SK-N-SH (cell line): ENCODE results near the gene DBH.

Source experiments
- EP300 ChIP-seq, 2 experiments: IDR thresholded peaks; 2 replicates each; pipeline versions ENCODE4 v1.4.0 to v1.6.1; 2012; ENCODE audit warnings: borderline replicate concordance in 1 of 2, low read depth in 1 of 2, low read length in 1 of 2
- EZH2phosphoT487 ChIP-seq: fragments of 200-600 bp; sonication (generic); IDR thresholded peaks from 2 replicates; pipeline ENCODE4 v1.6.1; 2017; ENCODE audit warnings: low read depth, mixed run types, mild to moderate bottlenecking, antibody characterized with exemption, moderate library complexity, borderline replicate concordance
- JUND ChIP-seq: IDR thresholded peaks from 2 replicates; pipeline ENCODE4 v1.4.0; 2012
- RAD21 ChIP-seq: IDR thresholded peaks from 2 replicates; pipeline ENCODE4 v1.6.1; 2012; ENCODE audit warnings: mild to moderate bottlenecking, low read length
- RFX5 ChIP-seq: IDR thresholded peaks from 2 replicates; pipeline ENCODE4 v1.6.1; 2012; ENCODE audit warnings: mild to moderate bottlenecking, improper control_type of control experiment, low read length
- SMC3 ChIP-seq: IDR thresholded peaks from 2 replicates; pipeline ENCODE4 v1.6.1; 2012; ENCODE audit warnings: low read depth, low read length, improper control_type of control experiment
- TEAD4 ChIP-seq: IDR thresholded peaks from 2 replicates; pipeline ENCODE4 v1.4.0; 2012; ENCODE audit warnings: mild to moderate bottlenecking, borderline replicate concordance; ENCODE audit not compliant: insufficient read depth
- TF ChIP-seq, protein P1 (sequence below): IDR thresholded peaks from 2 replicates; pipeline ENCODE4 v1.6.1; 2012; ENCODE audit warnings: mild to moderate bottlenecking, low read depth, low read length, moderate library complexity
- TF ChIP-seq, protein P2 (sequence below): fragments of 200-600 bp; sonication (generic); IDR thresholded peaks from 2 replicates; pipeline ENCODE4 v1.6.1; 2017; ENCODE audit warnings: antibody characterized with exemption, mild to moderate bottlenecking, moderate library complexity

DNA sequence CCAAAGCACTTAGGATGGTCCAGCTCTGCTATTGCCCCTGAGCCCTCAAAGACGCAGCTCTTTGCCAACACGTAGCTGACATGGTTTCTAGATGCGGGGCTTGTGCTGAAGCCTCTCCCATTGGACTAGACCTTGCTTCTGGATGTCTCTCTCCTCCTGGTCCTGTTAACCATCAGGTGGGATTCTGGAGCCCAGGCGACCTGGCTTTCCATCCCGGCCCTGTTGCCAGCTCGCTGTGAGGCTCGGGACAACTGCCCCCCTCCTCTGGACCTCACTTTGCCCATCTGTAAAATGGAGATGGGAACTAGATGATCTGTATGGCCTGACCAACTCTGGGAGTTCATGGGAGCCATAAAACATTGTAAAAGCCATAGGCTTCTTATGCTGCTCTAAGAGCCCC lies 4.0 kb downstream of the DBH start:
- TF ChIP-seq, protein P1, sequence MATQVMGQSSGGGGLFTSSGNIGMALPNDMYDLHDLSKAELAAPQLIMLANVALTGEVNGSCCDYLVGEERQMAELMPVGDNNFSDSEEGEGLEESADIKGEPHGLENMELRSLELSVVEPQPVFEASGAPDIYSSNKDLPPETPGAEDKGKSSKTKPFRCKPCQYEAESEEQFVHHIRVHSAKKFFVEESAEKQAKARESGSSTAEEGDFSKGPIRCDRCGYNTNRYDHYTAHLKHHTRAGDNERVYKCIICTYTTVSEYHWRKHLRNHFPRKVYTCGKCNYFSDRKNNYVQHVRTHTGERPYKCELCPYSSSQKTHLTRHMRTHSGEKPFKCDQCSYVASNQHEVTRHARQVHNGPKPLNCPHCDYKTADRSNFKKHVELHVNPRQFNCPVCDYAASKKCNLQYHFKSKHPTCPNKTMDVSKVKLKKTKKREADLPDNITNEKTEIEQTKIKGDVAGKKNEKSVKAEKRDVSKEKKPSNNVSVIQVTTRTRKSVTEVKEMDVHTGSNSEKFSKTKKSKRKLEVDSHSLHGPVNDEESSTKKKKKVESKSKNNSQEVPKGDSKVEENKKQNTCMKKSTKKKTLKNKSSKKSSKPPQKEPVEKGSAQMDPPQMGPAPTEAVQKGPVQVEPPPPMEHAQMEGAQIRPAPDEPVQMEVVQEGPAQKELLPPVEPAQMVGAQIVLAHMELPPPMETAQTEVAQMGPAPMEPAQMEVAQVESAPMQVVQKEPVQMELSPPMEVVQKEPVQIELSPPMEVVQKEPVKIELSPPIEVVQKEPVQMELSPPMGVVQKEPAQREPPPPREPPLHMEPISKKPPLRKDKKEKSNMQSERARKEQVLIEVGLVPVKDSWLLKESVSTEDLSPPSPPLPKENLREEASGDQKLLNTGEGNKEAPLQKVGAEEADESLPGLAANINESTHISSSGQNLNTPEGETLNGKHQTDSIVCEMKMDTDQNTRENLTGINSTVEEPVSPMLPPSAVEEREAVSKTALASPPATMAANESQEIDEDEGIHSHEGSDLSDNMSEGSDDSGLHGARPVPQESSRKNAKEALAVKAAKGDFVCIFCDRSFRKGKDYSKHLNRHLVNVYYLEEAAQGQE: no peak
- TF ChIP-seq EP300 (IDR thresholded peaks at IDR 0.05; ENCODE audit: borderline replicate concordance in 1 of 2, low read depth in 1 of 2, low read length in 1 of 2): no peak
- no peak for TF ChIP-seq RFX5
- no peak for TF ChIP-seq SMC3
- no peak for TF ChIP-seq RAD21
- no peak for TF ChIP-seq JUND
- TF ChIP-seq, protein P2, sequence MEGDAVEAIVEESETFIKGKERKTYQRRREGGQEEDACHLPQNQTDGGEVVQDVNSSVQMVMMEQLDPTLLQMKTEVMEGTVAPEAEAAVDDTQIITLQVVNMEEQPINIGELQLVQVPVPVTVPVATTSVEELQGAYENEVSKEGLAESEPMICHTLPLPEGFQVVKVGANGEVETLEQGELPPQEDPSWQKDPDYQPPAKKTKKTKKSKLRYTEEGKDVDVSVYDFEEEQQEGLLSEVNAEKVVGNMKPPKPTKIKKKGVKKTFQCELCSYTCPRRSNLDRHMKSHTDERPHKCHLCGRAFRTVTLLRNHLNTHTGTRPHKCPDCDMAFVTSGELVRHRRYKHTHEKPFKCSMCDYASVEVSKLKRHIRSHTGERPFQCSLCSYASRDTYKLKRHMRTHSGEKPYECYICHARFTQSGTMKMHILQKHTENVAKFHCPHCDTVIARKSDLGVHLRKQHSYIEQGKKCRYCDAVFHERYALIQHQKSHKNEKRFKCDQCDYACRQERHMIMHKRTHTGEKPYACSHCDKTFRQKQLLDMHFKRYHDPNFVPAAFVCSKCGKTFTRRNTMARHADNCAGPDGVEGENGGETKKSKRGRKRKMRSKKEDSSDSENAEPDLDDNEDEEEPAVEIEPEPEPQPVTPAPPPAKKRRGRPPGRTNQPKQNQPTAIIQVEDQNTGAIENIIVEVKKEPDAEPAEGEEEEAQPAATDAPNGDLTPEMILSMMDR: no peak
- no peak for TF ChIP-seq TEAD4
- TF ChIP-seq EZH2phosphoT487: no peak
